ENCODE results near the gene RAD52. TPM values are rescaled to one million over a fixed set of nuclear protein-coding genes. Genes with fewer than 3 reads are reported as not detected.

The RAD52 gene
- total RNA-seq, 1 experiment from 2014 or later = 19.2 TPM

- TF ChIP-seq ZNF512 (CRISPR knock-in tag; IDR thresholded peaks at IDR 0.05; ENCODE audit: borderline replicate concordance) (no peak), ATF1 (CRISPR knock-in tag; IDR thresholded peaks at IDR 0.05) (no peak), CTCF (IDR thresholded peaks at IDR 0.05) (no peak), GRHL2 (CRISPR knock-in tag; IDR thresholded peaks at IDR 0.05; ENCODE audit: insufficient replicate concordance, severe bottlenecking) (no peak)
These were observed 87.1 kb downstream of the RAD52 start (continued) for GRCh38 chr12:862303-862911.

Other genes starting within 250 kb of the RAD52 start
- gene WNK1, start 197.1 kb downstream of the RAD52 start, total RNA-seq (2021) = 118 to 126 TPM (median 123 TPM) in 3 replicates
- gene ERC1, start 41.5 kb upstream of the RAD52 start, total RNA-seq (2021) = 42.2 to 51.8 TPM (median 47.5 TPM) in 3 replicates

All from WTC11 (cell line).